Smooth muscle cell of bladder (primary cell): ENCODE results near the gene PTCH2. TPM values are rescaled to one million over a fixed set of nuclear protein-coding genes. Genes with fewer than 3 reads are reported as not detected.

Source experiments
- total RNA-seq: library from RNA; depleted of rRNA; stranded (reverse); fragments of >200 nt; gene quantifications from 2 replicates; pipeline ENCODE4 v1.2.3, GENCODE V29; 2014

The PTCH2 gene, protein sequence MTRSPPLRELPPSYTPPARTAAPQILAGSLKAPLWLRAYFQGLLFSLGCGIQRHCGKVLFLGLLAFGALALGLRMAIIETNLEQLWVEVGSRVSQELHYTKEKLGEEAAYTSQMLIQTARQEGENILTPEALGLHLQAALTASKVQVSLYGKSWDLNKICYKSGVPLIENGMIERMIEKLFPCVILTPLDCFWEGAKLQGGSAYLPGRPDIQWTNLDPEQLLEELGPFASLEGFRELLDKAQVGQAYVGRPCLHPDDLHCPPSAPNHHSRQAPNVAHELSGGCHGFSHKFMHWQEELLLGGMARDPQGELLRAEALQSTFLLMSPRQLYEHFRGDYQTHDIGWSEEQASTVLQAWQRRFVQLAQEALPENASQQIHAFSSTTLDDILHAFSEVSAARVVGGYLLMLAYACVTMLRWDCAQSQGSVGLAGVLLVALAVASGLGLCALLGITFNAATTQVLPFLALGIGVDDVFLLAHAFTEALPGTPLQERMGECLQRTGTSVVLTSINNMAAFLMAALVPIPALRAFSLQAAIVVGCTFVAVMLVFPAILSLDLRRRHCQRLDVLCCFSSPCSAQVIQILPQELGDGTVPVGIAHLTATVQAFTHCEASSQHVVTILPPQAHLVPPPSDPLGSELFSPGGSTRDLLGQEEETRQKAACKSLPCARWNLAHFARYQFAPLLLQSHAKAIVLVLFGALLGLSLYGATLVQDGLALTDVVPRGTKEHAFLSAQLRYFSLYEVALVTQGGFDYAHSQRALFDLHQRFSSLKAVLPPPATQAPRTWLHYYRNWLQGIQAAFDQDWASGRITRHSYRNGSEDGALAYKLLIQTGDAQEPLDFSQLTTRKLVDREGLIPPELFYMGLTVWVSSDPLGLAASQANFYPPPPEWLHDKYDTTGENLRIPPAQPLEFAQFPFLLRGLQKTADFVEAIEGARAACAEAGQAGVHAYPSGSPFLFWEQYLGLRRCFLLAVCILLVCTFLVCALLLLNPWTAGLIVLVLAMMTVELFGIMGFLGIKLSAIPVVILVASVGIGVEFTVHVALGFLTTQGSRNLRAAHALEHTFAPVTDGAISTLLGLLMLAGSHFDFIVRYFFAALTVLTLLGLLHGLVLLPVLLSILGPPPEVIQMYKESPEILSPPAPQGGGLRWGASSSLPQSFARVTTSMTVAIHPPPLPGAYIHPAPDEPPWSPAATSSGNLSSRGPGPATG
- under 0.01 and 0.14 TPM in 2 replicates for total RNA-seq

DNA sequence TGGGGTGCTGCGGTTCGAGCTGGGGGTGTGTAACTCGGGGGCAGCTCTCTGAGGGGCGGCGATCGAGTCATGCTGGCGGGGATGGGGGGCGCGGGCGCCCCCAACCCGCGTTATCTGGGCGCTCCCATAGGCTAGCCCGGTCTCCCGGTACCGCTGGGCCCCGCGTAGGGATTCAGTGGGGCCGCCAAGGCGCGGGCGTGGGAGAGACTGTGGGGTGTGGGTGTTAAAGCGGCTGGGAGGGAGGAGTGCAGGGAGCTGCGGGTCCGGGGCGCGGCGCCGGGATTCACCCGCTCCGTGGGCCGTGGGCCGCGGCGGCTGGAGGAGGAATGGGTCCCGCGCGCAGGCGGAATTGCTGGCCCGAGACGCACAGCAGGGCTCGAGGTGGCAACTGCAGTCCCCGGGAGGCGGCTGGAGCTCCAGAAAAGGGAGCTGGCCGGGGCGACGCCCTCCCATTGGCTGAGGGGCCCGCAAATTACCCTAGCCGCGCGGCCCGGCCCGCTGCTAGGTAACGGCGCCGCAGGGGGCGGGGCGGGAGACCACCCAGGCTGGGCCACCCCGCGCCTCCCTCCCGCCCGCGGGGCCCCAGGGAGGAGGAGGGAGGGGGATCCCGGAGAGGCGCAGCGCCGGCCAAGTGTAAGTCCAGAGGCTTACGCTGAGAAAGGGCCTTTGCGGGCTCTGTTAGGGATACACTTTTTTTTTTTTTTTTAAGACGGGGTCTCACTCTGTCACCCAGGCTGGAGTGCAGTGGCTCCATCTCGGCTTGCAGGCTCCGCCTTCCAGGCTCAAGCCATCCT is at the start of gene PTCH2:
PTCH2 (minus strand) TSS at position 392 of the 794 bp plus-strand sequence; CDS start at position 71, 321 bp downstream.

DNA sequence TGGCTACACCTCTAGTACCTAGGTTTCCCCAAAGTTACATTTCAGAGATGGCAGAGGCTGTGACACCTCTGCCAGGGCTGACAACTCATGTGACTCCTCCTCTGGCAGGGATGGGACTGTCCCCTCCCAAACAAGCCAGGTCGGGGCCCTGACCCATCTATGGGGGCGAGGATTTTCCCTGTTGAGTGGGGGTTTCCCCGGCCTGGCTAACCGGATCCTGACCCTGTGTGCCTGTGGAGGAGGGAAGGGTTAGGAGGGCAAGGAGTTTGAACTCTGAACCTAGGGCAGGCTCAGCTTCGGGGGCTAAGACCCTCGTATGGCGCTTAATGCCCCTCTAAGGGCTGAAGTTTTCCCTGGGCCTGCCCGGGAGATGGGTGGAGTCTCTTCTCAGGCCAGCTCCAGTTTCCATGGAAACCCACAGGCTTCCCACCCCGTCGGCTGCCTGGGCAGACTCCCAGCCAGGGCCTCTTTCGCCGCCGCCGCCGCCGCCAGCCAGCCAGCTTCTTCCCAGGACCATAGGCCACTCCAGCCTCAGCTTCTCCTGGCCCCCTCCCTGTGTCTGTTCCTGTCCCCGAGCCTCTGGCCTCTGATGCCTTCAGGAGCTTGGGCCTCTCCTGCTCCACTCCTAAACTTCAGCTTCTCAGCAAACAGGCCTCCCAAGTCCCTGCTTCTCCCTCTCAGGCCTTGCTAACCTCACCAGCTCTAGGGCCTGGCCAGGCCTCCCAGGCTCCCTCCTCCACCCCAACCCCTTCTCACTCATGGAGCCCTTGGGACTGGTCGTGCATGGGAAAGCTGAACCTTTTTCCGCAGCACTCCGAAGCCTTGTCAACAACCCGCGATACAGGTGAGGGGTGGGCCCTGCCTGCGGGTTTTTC is 34.8 kb downstream of the PTCH2 start, which contains the start of gene BTBD19:
BTBD19 (plus strand) TSS at position 461 of the 875 bp plus-strand sequence; CDS start at position 759, 298 bp downstream.

DNA sequence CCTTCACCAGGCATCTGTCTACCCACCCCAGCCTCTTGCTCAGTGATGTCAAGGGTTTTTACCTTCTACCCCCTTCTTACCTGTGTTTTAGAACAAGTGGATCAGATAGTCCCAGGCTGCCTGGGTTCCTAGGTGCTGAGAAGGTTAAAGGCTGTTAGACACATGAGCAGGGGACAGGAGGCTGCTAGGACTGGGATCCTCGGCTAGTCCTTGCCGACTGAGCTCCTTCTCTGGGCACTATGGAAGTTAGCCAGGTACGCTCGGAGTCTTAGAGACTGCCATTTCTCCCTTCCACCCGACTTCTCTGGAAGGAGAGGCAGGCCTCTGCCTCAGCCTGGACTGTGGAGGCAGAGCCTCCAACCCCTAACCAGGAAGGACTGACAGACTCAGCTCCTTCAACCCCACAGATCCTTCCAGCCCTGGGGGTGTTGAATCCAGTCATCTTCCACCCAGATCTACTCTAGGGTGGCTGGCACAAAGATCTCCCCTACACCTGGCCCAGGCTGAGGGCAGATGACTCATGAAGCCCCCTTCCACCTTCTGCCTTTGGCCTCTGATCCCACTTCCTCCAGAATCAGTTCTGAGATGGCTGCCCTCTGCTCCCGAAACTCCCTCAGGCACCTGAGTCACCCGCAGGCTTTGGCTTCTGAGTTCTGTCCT is 36.2 kb downstream of the PTCH2 start, which contains the start of gene DYNLT4:
DYNLT4 (minus strand) TSS at position 648 of the 660 bp plus-strand sequence. CDS start 683 bp downstream, outside the sequence.

DNA sequence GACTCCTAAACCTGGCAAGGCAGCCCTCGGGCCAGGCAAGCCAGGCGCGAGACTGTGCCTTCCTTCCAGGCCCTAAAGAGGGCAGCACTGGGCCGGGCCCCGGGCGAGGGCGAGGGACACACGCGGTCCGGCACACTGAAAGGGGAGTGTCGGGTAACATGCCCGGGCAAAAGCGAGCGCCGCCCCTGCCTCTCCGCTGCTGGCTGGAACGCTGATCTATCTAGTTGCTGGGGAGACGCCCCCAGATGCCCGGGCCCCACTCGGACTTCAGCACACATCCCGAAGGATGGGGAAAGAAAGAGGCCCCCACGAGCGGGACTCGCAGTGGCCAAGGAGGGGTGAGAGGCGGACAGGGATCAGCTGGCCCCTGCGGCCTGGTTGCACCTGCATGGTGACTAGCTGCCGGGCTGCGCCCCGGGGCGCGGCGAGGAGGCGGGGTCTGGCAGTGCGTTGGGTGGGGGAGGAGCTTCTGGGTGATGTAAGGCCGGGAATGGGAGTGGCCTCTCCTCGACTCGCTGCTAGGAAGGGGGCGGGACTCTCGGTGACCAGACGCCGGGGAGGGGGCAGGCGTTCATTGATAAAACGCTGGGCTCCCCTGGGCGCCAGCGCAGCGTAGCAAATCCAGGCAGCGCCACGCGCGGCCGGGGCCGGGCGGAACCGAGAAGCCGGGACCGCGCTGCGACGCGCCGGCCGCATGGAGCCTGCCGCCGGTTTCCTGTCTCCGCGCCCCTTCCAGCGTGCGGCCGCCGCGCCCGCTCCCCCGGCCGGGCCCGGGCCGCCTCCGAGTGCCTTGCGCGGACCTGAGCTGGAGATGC is 43.1 kb downstream of the PTCH2 start, which contains the start of gene PLK3:
PLK3 (plus strand) TSS at position 608 of the 815 bp plus-strand sequence; CDS start at position 695, 87 bp downstream.

DNA sequence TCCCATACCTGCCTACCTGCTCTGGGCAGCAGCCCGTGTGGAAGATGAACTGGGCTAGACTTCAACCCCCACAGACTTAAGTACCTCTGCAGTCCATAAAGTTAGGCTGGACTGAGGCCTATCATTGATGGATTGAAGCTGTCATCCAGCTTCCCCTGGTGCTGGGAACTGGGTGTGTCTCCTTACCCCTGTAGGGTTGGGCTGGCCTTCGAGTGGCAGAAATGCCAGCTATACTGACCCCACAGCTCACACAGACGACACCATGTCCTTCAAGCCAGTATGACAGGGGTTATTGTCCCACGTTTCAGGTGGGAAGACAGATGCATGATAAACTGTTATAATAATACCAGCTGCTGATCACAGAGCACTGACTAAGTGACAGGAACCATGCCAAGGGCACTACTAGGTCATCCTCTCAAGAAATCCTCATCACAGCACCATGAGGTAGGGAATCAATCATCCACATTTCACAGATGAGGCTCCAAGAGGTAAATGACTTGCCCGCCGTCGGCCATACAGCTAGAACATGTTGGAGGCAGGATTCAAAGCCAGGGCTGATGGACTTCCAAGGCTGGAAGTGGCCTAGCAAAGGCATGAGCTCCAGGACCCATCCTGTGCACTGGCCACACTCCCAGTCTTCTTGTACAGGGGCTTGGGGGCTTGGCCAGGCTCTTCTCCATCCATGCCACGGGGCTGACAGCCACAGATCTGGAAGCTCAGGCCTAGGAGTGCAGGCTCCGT is 54.8 kb downstream of the PTCH2 start, which contains the start of gene BEST4:
BEST4 (minus strand) TSS at position 51 of the 741 bp plus-strand sequence. CDS start 465 bp downstream, outside the sequence.

DNA sequence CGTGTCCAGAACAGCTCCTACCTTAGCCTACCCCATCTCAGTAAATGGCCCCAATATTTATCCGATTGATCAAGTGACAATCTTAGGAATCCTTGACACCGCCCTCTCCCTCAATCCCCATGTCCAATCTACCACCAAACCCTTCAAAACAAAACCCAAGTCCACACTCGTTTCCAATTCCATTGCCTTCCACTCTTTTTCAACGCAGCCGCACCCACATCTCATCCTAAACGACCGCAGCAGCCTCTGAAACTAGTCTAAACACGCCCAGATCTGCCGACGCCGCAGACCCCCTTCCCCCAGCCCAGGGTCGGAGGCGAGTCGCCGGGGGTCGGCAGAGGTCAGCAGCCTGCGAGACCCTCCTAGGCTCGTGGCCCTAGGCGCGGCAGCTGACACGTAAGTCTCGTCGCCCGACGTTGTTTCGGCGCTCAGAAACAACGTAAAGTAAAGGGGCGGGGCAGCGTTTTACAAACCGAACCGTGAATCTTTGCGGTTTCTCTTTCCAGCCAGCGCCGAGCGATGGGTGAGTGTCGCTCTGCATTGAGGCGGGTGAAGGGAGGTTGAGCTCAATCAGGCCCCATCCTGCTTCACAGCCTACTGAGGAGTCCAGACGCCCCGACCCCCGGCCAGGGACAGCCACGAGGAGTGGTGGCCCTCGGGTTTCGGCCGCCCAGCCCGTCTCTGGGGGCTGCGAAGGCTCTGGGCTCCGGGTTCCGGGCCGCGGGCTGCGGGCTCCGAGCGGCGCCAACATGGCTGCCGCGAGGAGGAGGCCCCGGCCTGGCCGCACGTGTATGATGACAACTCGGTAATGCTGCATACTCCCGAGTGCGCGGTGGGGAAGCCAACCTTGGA is 67.7 kb downstream of the PTCH2 start, which contains the start of gene RPS8:
RPS8 (plus strand) TSS at position 463 of the 852 bp plus-strand sequence; CDS start at position 520, 57 bp downstream.

Other genes with a start within 250 kb of the PTCH2 start
- 3.6 and 4.9 TPM in 2 replicates for gene TMEM53, start 168.8 kb downstream of the PTCH2 start, total RNA-seq
- 0.71 and 0.83 TPM in 2 replicates for gene ARMH1, start 168.5 kb downstream of the PTCH2 start, total RNA-seq
- not detected in 2 replicates for gene RNU5D-1, start 112.1 kb downstream of the PTCH2 start, total RNA-seq
- gene KIF2C, start 103.4 kb downstream of the PTCH2 start, total RNA-seq, result 2.9 and 3.4 TPM in 2 replicates
- 1,727 and 1,738 TPM in 2 replicates for gene RPS8, start 67.7 kb downstream of the PTCH2 start, total RNA-seq
- gene BEST4, start 55.1 kb downstream of the PTCH2 start, total RNA-seq, result under 0.01 TPM in 1 of 2 replicates, not detected in the other
- 11.9 and 20.8 TPM in 2 replicates for gene PLK3, start 42.9 kb downstream of the PTCH2 start, total RNA-seq
- not detected in 2 replicates for gene DYNLT4, start 35.9 kb downstream of the PTCH2 start, total RNA-seq
- gene BTBD19, start 34.7 kb downstream of the PTCH2 start, total RNA-seq, result 4.3 and 8.3 TPM in 2 replicates
- gene EIF2B3, start 143.3 kb upstream of the PTCH2 start, total RNA-seq, result 32.9 TPM in 2 replicates
- gene HECTD3, start 168.1 kb upstream of the PTCH2 start, total RNA-seq, result 9.7 and 12.6 TPM in 2 replicates
- 152 and 165 TPM in 2 replicates for gene UROD, start 169.0 kb upstream of the PTCH2 start, total RNA-seq